Umbilical cord (tissue), 2 donors: ENCODE results near the gene SHROOM1. TPM values are rescaled to one million over a fixed set of nuclear protein-coding genes. Genes with fewer than 3 reads are reported as not detected.

Experiments
- DNase-seq: peaks from one replicate; pipeline ENCODE4 v3.0.0-alpha.2; 2015; ENCODE audit warnings: low spot score
- total RNA-seq: library from RNA; depleted of rRNA; stranded (reverse); fragments of >200 nt; gene quantifications from one replicate; pipeline ENCODE4 v1.2.3, GENCODE V29; 2014; ENCODE audit warnings: low replicate concordance; ENCODE audit not compliant: insufficient read depth

SHROOM1 gene
- total RNA-seq, 1 donor from 2014 or later: 4.3 TPM

DNA sequence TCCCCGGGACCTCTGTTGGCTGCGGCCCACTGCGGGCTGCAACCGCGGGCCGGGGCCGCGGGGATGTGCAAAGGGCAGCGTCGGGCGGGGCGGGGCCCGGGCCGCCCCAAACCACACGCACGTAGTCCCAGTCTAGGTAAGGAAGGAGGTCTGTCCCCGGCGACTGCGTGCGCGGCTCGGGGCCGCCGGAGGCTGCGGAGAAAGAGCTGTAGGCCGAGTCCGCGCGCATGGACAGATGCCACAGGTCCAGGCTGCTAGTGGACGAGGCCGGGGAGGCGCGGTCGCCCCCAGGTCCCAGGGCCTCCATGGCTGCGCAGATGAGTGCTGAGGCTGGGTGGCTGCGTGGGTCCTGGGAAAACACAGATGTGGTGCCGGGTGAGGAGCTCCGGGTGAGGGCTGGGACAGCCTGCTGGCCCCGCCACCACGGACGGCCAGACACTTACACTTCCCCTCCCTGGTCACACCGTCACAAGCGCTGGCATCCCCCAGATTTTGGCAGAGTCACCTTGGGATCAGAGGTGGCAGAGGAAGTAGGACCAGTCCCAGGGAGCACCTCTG, 4.5 kb downstream of the SHROOM1 start:
- no peak for DNase-seq

DNA sequence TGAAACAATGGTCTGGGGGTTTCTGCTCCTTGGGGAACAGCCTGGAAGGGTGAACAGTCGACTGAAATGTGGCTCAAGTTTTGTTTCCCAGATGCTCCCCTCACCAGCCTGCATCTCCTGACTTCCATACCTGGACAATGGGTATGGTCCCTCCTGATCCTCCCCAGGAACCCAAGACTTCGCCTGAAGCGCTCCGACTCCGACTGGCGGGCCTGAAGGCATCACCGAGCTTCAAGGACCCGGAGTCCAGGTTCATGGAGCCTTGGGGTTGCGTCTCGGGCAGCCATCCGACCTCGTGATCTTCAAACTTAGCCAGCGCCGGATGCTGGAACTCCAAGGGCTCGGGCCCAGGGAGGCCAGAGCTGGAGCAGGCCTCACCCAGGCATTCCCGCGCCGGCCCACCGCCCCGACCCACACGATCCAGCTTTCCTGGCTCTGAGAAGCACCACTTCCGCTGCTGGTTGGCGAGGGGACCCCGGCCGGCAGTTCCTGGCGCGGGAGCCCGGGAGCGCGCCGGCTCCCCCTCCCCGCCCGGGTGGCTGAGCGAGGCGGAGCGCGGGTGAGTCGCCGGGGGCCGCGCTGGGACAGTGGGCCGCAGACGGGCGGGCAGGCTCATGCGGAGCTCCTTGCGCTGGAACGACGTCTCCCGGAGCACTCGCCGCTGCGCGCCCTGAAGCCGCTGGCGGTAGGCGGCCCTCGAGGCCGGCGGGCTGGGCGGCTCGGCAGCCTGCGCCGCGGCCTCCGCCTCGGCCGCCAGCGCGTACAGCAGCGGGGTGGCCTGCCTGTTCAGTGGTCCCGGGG, 5.2 kb downstream of the SHROOM1 start:
- no peak for DNase-seq

DNA sequence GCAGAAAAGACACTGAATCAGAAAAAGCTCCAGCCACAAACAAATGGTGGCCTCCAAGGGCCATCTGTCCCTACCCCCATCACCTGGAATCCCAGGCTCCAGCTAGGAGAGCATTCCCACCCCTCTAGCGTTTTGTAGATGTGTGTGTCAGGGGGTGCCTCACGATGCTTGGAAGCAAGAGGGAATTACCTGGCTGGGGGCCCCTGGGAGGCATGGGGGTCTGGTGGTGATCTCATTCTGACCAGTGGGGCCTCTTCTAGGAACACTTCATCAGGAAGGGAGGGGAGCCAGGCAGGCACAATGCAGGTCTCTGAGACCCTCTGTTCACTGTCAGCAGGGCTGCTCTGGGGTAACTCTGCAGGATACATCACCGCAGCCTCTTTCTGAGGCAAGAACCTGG, 6.0 kb downstream of the SHROOM1 start:
- DNase-seq: no peak

DNA sequence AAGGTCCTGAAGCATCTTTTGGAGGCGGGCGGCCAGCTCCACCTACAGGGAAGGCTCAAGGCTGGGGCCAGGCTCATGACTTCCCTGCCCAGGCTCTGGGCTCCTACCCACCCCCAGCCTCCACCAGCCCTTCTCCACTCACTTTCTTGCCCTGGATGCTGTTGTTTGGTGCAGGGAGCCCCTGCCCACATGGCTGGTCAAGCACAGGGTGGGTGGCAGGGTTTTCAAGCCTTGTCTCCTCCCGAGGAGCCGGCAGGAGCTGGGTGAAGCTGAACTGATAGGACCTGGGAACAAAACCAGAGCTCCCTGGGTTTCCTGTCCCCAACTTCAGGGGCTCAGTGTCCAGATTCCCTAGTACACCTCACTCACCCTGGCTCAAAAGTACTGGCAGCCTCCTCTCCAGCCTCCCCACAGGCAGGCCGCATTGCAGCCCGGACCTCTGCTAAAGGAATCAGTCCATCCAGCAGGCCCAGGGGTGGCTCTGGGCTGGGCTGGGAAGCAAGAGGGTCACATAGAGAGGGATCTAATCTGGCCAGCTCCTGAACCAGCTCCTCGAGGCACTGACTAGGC, 6.9 kb downstream of the SHROOM1 start:
- DNase-seq: no peak

DNA sequence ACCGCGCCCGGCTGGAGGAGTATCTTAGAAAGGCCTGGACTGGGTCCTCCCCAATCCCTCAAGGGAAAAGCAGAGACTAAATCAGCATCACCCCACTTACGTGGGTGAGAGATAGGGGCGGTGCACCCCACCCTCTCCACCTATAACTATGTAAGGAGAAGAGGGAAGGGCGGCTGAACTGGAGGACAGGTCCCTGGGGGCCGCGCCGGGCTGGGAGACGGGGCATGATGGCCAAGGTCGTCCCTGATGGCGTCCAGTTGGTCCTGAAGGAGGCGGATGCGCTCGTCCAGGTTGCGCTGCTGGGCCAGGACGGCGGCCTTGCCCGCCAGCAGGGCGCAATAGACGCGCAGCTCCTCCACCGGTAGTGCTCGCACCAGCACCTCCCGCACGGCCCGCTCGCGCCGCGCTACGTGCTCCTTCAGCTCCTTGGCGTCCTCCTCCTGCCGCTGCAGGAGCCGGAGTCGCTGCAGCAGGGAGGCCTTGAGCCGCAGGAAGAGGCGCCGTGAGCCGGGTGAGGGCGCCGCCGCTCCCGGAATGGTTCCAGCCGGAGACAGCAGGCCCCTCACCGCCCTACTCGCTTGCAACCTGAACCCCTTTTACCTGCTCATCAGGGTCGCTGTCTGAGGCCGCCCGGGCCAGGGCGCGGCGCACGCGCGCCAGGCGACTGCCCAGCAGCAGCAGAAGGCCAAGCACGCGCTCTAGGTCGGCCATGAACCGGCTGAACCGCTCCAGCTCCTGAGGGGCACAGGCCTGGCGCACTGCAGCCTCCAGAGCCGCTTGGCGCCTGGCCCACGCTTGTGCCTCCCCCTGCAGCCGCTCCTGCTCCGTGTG, 7.6 kb downstream of the SHROOM1 start:
- peak; percentile 44 for DNase-seq

DNA sequence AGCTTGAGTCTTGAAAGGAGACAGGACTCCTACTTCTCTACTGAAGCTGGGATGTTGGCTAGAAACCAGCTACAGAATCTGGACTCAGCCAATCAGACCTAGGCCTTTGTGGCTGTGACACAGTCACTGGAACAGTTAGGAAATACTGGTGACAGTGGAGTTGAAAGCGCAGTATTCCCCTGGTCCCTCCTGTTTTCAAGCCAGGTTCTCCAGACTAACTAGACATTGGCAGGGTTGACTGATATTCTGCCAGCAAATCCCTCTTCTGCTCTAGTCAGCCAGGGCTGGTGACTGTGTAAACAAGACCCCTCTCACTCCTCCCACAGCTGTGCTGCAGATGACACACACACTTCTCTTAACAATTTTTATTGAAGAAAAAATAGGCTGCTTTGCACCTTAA, 8.7 kb downstream of the SHROOM1 start:
- no peak for DNase-seq

DNA sequence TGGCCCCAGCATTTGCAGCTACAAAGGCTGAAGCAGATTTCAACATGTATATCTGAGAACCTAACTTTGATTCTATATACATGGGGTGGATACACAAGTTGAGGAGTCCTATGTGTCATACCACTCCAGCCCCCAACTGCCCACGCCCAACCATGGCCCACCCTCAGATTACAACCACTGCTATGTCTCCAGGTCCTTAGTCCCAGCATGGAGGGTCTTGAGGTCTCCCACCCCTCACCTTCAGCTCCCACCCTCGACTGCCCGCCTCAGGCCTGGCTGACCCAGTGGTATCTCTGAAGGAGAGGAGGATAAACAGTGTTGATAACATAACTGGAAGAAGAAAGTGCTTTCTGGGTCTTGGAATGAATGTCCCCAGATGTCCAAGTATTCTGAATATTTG, 9.1 kb downstream of the SHROOM1 start:
- DNase-seq: no peak

DNA sequence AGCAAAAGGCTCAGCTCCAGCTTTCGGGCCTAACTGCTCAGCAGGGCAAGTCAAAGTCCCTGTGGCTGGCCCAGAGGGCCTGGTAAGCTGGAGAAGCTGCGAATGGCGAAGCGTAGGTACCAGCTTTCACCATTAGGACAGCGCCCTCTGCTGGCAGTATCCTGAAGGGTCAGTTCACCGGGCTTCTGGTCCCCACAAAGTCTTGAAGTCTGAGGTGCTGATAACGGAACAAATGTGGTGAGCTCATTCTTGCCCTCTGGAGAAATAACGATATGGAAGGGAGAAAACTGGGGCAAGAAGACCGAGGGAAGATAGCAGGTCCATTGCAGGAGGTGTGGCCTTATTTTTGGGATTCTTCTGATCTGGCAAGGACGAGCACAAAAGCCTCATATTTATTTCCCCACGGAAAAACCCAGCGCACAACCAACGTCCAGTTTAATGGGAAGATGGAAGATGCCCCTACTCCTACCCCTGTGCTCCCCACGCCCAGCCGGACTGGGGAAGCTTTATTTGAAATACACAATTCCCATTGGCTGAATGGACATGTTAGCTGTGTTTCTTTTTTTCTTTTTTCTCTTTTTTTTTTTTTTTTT, 10.2 kb downstream of the SHROOM1 start:
- DNase-seq: peak; percentile 88

DNA sequence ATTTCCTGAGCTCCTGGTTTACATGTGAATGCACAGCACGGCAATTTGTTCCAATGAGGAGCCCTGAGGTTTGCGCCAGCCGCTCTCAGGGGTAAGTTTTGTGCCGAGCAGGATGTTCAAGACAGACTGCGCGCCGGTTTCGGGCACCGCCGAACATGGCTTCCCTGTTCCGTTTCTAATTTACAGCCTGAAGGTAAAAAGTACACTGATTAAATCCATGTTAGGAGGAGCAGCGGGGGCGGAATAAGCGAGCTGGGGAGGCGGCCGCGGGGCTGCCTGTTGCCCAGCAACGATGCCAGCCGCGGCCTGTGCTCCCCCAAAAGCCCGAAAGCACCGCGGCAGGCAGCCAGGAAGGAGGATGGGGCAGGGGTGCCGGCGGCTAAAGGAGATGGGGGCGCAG, 11.0 kb downstream of the SHROOM1 start:
- DNase-seq: no peak

DNA sequence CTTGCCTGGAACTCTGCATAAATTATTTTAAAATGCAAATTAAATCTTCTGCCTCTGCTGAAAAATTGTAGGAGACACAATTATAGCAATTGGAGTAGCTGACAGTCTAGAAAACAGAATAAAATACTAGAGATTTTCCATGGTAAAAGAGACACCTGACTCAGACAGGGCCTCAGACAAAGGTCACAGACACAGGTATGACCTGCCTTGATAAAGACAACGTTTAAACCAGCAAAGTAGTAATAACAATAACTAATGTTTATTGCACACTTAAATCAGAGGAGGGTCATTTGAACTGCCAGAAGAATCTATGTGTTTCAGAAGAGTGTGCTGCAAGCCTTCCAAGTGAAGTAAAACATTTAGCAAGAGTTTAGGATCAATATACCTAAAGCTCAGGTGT, 13.4 kb downstream of the SHROOM1 start:
- DNase-seq: no peak

DNA sequence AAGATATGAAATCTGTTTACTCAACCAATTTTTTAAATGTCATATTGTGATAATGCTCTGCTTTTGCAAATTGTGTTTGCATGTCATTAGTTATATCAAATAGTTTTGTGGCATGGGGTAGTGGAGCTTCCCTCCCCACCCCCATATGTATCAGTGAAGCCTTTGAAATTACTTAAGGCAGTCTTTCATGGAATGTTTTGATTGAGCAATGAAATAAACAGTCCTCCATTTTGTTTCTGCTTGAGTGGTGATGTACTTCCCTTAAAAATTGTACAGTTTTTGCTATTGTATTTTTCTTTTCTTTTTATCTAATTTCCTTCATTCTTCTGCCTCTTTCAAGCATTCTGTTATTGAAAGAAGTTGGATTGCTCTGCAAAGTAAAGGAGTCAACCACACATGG, 13.9 kb downstream of the SHROOM1 start:
- no peak for DNase-seq

DNA sequence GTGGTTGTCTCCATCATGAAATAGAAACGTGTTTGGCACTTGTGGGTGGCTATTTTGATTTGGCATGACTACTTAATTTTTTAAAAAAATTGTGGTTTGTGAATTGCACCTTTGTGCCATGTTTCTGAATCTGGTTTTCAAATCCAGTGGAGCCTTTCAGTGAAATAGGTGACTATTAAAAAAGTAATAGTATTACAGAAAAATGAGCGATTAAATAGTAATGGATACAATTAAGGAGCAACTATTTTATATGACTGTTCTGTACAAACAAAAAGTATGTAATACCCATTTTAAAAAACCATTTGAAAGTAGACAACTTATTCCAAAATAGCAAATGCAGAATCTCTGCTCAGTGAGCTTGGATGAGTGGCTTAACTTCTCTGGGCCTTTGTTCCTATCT, 14.4 kb downstream of the SHROOM1 start:
- DNase-seq: no peak

DNA sequence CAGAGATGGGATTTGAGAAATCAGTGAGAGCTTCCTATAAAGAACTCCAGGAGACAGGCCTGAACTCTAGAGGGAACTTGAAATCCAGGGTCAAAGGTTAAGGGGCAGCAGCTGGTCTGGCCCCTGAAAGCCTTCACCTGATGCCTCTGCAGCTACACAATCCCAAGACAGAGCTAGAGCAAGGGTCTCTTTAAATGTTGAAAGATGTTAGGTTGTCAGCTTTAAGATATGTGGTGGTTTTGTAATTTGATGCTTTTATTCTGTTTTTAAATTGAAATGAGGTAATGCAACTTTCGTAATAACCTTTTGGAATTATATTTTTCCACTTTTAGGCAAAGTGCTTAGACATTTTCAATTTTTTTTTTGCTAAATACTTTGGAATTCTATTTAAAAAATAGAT, 15.0 kb downstream of the SHROOM1 start:
- no peak for DNase-seq

DNA sequence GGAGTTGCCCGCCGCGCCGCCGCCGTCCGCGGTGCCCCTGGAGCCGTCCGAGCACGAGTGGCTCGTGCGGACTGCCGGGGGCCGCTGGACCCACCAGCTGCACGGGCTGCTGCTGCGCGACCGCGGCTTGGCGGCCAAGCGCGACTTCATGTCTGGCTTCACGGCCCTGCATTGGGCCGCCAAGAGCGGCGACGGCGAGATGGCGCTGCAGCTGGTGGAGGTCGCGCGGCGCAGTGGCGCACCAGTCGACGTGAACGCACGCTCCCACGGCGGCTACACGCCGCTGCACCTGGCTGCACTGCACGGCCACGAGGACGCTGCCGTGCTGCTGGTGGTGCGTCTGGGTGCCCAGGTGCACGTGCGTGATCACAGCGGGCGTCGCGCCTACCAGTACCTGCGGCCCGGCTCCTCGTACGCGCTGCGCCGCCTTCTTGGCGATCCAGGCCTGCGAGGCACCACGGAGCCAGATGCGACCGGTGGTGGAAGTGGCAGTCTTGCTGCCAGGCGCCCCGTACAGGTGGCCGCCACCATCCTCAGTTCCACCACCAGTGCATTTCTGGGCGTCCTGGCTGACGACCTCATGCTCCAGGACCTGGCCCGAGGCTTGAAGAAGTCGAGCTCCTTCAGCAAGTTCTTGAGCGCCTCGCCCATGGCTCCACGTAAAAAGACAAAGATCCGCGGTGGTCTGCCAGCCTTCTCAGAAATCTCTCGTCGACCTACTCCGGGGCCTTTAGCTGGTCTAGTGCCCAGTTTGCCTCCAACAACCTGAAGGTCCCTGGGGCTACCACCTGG, 15.7 kb downstream of the SHROOM1 start:
- no peak for DNase-seq

DNA sequence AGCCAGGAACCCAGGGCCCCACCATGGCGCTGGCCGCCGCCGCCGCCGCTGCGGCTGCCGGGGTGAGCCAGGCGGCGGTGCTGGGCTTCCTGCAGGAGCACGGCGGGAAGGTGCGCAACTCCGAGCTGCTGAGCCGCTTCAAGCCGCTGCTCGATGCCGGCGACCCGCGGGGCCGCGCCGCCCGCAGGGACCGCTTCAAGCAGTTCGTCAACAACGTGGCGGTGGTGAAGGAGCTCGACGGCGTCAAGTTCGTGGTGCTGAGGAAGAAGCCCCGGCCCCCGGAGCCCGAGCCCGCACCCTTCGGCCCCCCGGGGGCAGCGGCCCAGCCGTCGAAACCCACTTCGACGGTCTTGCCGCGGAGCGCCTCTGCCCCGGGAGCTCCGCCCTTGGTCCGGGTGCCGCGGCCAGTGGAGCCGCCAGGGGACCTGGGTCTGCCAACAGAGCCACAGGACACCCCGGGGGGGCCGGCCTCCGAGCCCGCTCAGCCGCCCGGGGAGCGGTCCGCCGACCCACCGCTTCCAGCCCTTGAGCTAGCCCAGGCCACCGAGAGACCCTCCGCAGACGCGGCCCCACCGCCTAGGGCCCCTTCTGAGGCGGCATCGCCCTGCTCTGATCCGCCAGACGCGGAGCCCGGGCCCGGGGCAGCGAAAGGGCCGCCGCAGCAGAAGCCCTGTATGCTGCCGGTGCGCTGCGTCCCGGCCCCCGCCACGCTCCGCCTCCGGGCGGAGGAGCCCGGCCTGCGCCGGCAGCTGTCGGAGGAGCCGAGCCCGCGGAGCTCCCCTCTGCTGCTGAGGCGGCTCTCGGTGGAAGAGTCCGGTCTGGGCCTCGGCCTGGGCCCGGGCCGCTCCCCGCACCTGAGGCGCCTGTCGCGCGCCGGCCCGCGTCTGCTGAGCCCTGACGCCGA, 16.6 kb downstream of the SHROOM1 start:
- DNase-seq: no peak

DNA sequence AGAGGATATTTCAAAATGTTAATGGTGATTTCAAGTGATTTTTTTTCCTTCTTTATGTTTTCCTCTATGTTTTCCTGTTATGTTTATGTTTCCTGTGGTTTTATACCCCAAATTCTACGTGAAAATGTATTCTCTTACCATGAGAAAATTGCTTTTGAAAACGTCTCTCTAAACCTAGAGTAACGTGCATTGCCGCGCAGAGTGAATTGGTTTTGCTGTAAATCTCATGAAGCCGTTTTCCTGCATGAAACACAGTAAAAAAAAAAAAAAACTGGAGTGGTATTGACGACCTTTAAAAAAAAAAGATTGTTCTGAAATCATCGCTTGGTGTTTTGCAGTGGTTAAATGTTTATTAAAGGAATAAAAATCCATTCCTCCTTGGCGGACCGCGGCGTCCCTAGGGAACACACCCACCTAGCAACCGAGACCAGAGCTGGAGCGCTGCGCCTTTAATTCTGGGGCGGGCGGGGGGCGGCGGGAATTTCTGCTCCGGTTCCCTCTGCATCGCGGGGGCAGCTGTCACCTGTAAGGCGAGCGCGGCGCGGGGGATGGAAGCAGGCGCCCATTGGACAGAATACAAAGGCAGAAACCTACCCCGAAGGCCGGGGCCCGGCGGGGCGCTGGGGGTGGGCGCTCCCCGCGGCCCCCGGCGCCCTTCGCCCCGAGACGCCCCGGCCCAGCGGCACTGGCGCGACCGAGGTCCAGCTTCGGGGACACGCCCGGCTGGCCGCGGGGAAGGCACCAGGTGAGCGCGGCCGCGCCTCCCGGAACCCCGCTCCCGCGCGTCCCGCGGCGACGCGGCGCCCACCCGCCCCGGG, 17.5 kb downstream of the SHROOM1 start, which contains the start of gene SOWAHA:
SOWAHA (plus strand) TSS at position 522 of the 818 bp plus-strand sequence. CDS start 320 bp downstream, outside the sequence.
- DNase-seq: no peak

DNA sequence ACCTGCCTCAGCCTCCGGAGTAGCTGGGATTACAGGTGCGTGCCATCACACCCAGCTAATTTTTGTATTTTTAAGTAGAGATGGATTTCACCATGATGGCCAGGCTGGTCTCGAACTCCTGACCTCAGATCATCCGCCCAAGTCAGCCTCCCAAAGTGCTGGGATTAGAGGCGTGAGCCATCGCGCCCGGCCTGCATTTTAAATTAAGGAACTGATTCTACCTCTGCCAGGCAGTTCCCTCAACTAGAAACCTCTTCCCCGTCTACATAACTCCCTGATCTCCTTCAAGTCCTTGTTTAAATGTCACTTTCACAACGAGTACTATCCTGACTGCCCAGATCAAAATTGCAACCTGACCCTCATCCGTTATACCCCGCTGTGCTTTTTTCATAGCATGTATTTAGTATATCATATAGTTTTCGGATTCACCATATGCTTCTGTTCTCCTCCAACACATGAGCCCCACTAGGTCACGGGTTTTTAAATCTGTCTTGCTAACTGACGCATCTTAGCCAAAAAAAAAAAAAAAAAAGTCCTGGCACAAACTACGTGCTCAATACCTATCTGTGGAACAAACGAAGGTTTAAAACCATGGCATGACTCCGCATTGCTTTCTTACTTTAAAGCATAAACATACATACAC, 18.2 kb downstream of the SHROOM1 start:
- no peak for DNase-seq

DNA sequence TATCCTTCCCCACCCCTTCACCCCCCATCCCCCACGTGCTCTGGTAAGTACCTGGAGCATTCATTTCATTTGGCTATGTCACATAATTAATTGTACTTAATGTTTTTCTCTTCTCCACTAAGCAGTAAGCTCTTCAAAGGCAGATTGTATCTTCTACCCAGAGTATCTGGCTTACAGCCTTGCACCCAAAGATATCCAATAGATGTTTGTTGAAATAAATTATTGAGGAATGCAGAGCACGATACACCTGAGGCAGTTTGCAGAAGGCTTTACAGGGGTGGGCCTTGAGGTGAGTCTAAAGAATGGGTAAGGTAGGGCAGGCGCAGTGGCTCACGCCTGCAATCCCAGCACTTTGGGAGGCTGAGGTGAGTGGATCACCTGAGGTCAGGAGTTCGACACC, 19.8 kb downstream of the SHROOM1 start:
- DNase-seq: no peak
